Endothelial cell of umbilical vein (primary cell): ENCODE data around the gene C4orf33. TPM values are rescaled to one million over a fixed set of nuclear protein-coding genes. Genes with fewer than 3 reads are reported as not detected.

Experiments
- BruUV-seq: library from RNA; stranded (reverse); fragments of 400-500 nt; replicated peaks from 2 replicates; lab custom pipeline; 2021; lab: Mats Ljungman, UMichigan
- CTCF ChIA-PET: fragments of 300-600, 350-600 bp; sonication (Branson Sonifier 250); formaldehyde crosslinking; loops from one replicate; lab custom pipeline; 2021; ENCODE audit warnings: antibody characterized with exemption, inconsistent platforms; lab: Charles Lee
- POLR2A ChIA-PET: fragments of 300-600, 350-600 bp; sonication (Branson Sonifier 250); formaldehyde crosslinking; loops from one replicate; lab custom pipeline; 2021; ENCODE audit warnings: antibody characterized with exemption, inconsistent platforms; lab: Charles Lee
- DNase-seq: peaks from one replicate; pipeline ENCODE4 v3.0.0-alpha.2; 2011; ENCODE audit warnings: low read depth, low spot score
- FAIRE-seq: peaks from 2 replicates; lab custom pipeline; 2011; peaks lifted over from hg19 to GRCh38; lab: Jason Lieb, UNC
- H2AFZ ChIP-seq: 2 replicates; pipeline ENCODE4 v1.6.0; 2012; ENCODE audit warnings: low read depth, low read length, control low read depth, inconsistent platforms
- H3K27ac ChIP-seq: 2 replicates; pipeline ENCODE4 v1.5.1; 2011; ENCODE audit warnings: low read depth, mild to moderate bottlenecking, control low read depth, low read length, moderate library complexity; ENCODE audit not compliant: insufficient read depth
- H3K27me3 ChIP-seq, 2 experiments: 2 replicates each; pipeline versions ENCODE4 v1.6.0 to v1.6.1; 2011; ENCODE audit warnings: low read length in 2 of 2, mixed read lengths in 1 of 2; ENCODE audit not compliant: control insufficient read depth in 2 of 2, insufficient read depth in 2 of 2
- H3K36me3 ChIP-seq, 2 experiments: 2 replicates in 1 of 2; 3 replicates in 1 of 2; pipeline ENCODE4 v1.5.1; 2011; ENCODE audit warnings: low read length in 2 of 2, mild to moderate bottlenecking in 1 of 2, moderate library complexity in 1 of 2; ENCODE audit not compliant: control insufficient read depth in 2 of 2, insufficient read depth in 2 of 2; ENCODE audit errors: extremely low read depth in 1 of 2
- H3K4me1 ChIP-seq: 3 replicates; pipeline ENCODE4 v1.5.1; 2011; ENCODE audit warnings: mild to moderate bottlenecking, low read length; ENCODE audit not compliant: control insufficient read depth, insufficient read depth; ENCODE audit errors: extremely low read depth
- H3K4me2 ChIP-seq: 2 replicates; pipeline ENCODE4 v1.6.1; 2011; ENCODE audit warnings: low read length, control low read depth, mixed read lengths; ENCODE audit not compliant: insufficient read depth
- H3K4me3 ChIP-seq, 3 experiments: fragments of 200-600 bp in 1 of 3; sonication (generic), shearing (Covaris generic) in 1 of 3; replicated peaks in 1 of 3; 2 replicates each; pipeline ENCODE4 v1.5.1; 2011 to 2016; ENCODE audit warnings: control low read depth in 3 of 3, low read length in 3 of 3, mild to moderate bottlenecking in 2 of 3, inconsistent platforms in 1 of 3, low read depth in 1 of 3, moderate library complexity in 1 of 3; ENCODE audit not compliant: insufficient read depth in 1 of 3
- H3K79me2 ChIP-seq: 2 replicates; pipeline ENCODE4 v1.6.0; 2012; ENCODE audit warnings: low read length, inconsistent platforms; ENCODE audit not compliant: control insufficient read depth, insufficient read depth
- H3K9ac ChIP-seq: replicated peaks from 2 replicates; pipeline ENCODE3; 2011; ENCODE audit warnings: low read length, control low read depth; ENCODE audit not compliant: insufficient read depth; ENCODE audit errors: extremely low read depth
- H3K9me1 ChIP-seq: replicated peaks from 3 replicates; pipeline ENCODE4 v1.6.0; 2011; ENCODE audit warnings: mild to moderate bottlenecking, low read length; ENCODE audit not compliant: control insufficient read depth, insufficient read depth; ENCODE audit errors: extremely low read depth
- H3K9me3 ChIP-seq: replicated peaks from 2 replicates; pipeline ENCODE4 v1.5.1; 2012; ENCODE audit warnings: low read length, inconsistent platforms; ENCODE audit not compliant: control insufficient read depth, insufficient read depth
- H4K20me1 ChIP-seq: replicated peaks from 2 replicates; pipeline ENCODE3; 2011; ENCODE audit warnings: mild to moderate bottlenecking, low read length; ENCODE audit not compliant: control insufficient read depth, insufficient read depth; ENCODE audit errors: extremely low read depth
- EZH2 ChIP-seq: IDR thresholded peaks from 2 replicates; pipeline ENCODE4 v1.6.1; 2012; ENCODE audit warnings: borderline replicate concordance, low read depth, mild to moderate bottlenecking, moderate library complexity, low read length, inconsistent platforms; ENCODE audit not compliant: severe bottlenecking
- FOS ChIP-seq: IDR thresholded peaks from 2 replicates; pipeline ENCODE4 v1.6.1; 2011; ENCODE audit warnings: mild to moderate bottlenecking, low read length, moderate library complexity, borderline replicate concordance; ENCODE audit not compliant: insufficient read depth
- GATA2 ChIP-seq: IDR thresholded peaks from 2 replicates; pipeline ENCODE4 v1.7.0; 2011; ENCODE audit warnings: low read depth, mild to moderate bottlenecking, moderate library complexity, mixed read lengths, low read length; ENCODE audit not compliant: insufficient read length, insufficient read depth
- JUN ChIP-seq: IDR thresholded peaks from 2 replicates; pipeline ENCODE4 v1.6.1; 2011; ENCODE audit warnings: borderline replicate concordance, low read depth; ENCODE audit not compliant: insufficient read length, insufficient read depth
- MYC ChIP-seq: IDR thresholded peaks from one replicate; pipeline ENCODE4 v1.6.1; 2011; ENCODE audit warnings: mild to moderate bottlenecking, low read depth, low read length
- POLR2A ChIP-seq: IDR thresholded peaks from 2 replicates; pipeline ENCODE4 v1.6.1; 2012; ENCODE audit warnings: low read depth, mild to moderate bottlenecking, control low read depth, low read length
- POLR2AphosphoS5 ChIP-seq: IDR thresholded peaks from 2 replicates; pipeline ENCODE4 v1.6.1; 2012; ENCODE audit warnings: low read depth, mild to moderate bottlenecking, control low read depth, low read length, moderate library complexity; ENCODE audit not compliant: insufficient read depth
- dilution Hi-C: fragments of 300-500 bp; cut with MboI; formaldehyde crosslinking; loops from one replicate; pipeline ENCODE4 v1.15.0; 2019; ENCODE audit warnings: low sequenced_read_pairs; ENCODE audit not compliant: extremely low pct_ligation_motif_present
- intact Hi-C: fragments of 100-400 bp; cut with micrococcal nuclease; formaldehyde crosslinking; loops from one replicate; pipeline ENCODE4 v1.10.0; 2022
- polyA plus RNA-seq, 4 experiments: library from polyadenylated mRNA; depleted of rRNA in 3 of 4; stranded (reverse) in 3 of 4; unstranded in 1 of 4; fragments of >200 nt; gene quantifications; 2 replicates each; pipeline versions ENCODE4 v1.2.1 to v1.2.3, GENCODE V29; 2011 to 2012; ENCODE audit warnings: missing spikeins in 1 of 4
- total RNA-seq: library from RNA; stranded (reverse); gene quantifications from 2 replicates; pipeline ENCODE4 v1.2.3, GENCODE V29; 2021
- TF ChIP-seq, protein P1 (sequence below): IDR thresholded peaks from 2 replicates; pipeline ENCODE4 v1.6.1; 2011; ENCODE audit not compliant: insufficient read depth, insufficient read length
- TF ChIP-seq, protein P2 (sequence below), 2 donors: IDR thresholded peaks; 1 replicate in 1 of 2; 2 replicates in 1 of 2; pipeline ENCODE4 v1.5.1; 2011; ENCODE audit warnings: low read length in 2 of 2, mild to moderate bottlenecking in 2 of 2, moderate library complexity in 2 of 2, control low read depth in 1 of 2, inconsistent platforms in 1 of 2, low read depth in 1 of 2; ENCODE audit not compliant: insufficient read depth in 1 of 2; ENCODE audit errors: extremely low read depth in 1 of 2

The C4orf33 gene
- total and polyA plus RNA-seq, 2 donors (not counting 3 experiments of a cell fraction or from before 2014, with no cell fraction given): 2.6 to 9.4 TPM

DNA sequence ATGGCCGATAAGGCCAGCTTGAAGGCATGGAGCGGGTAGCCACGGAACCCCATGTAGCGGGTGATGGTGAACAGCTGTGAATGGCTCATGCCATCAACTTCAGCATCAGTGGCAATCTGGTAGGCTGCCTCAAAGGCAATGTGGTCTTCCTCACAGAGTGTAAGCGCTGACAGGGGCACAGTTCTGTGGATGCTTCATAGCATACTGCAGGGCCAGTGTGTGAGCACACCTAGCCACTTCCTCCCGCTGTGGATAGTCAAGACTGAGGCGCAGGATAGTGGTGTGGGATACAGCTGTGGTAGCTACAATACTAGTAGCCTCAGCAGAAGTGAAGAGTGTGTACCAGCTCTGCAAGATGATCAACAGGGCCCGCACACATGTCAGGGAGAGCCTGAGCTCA lies 40.5 kb downstream of the C4orf33 start:
- Histone ChIP-seq H3K4me3 (no peak overlapping the region), H3K27ac (no peak overlapping the region), H3K79me2 (no peaks in the 10 kb centered on the region), H3K9ac (no peak overlapping the region), H4K20me1 (no peaks in the 10 kb centered on the region), H3K27me3 (peaks cover 0 to 2% of the 10 kb centered on the region in 2 experiments), H3K36me3 (no peaks in the 10 kb centered on the region), H3K9me1 (no peaks in the 10 kb centered on the region), H3K9me3 (no peaks in the 10 kb centered on the region), H3K4me1 (no peaks in the 10 kb centered on the region), H2AFZ (no peak overlapping the region), H3K4me2 (no peak overlapping the region)
- DNase-seq (no peak), FAIRE-seq (no peak)
- BruUV-seq: no TSS peak
- ChIA-PET POLR2A (no interaction called here), CTCF (interaction anchor here (1.5 kb wide), 1 partner anchor 10 kb away, joined by 3 read pairs; no protein-coding TSS in a partner anchor)
- no peak for TF ChIP-seq MYC
- TF ChIP-seq, protein P1, sequence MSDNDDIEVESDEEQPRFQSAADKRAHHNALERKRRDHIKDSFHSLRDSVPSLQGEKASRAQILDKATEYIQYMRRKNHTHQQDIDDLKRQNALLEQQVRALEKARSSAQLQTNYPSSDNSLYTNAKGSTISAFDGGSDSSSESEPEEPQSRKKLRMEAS: no peak
- intact Hi-C loops: no loop called here
- dilution Hi-C loops: no loop called here

DNA sequence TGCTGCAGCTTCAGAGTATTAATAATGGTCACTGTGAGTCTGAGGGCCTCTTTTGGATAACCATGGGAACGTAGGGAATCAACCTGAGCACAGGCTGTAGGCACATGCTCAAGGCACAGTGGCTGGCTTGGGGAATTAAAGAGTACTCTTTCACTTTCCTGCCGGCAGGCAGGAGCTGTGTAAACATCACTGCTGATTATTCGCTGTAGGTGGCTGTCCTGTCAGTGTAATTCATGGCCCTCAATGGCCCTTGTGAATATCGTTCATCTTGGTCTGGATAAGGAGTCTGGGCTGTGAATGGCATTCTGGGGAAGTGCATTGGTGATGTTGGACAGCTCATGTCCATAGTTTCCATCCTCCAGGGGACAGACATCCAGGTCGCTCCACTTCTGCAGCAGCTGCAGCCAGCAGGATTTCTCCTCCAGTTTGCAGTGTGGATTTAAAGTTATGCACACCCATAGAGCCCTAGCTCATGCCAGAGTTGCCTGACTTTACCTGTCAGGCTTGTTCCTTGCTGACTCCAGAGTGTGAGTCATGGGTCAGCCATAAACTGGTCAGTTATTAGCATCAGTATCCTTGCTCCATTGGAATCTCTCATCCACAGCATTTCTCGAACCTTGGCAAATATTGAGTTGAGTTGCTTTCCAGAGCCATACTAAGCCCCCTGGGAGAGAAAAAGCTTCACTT lies 43.0 kb downstream of the C4orf33 start:
- Histone ChIP-seq H3K4me2 (no peak overlapping the region), H4K20me1 (no peaks in the 10 kb centered on the region), H3K4me3 (no peak overlapping the region), H3K9me3 (no peaks in the 10 kb centered on the region), H3K9me1 (no peaks in the 10 kb centered on the region), H3K9ac (no peak overlapping the region), H3K27me3 (peaks cover 0 to 2% of the 10 kb centered on the region in 2 experiments), H2AFZ (no peak overlapping the region), H3K4me1 (no peaks in the 10 kb centered on the region), H3K27ac (no peak overlapping the region), H3K79me2 (no peaks in the 10 kb centered on the region), H3K36me3 (no peaks in the 10 kb centered on the region)
- CTCF ChIA-PET: no interaction called here
- BruUV-seq: no TSS peak
- POLR2A ChIA-PET: no interaction called here
- intact Hi-C loops: no loop called here
- DNase-seq (no peak), FAIRE-seq (no peak)
- dilution Hi-C loops: no loop called here
- TF ChIP-seq GATA2 (no peak), JUN (no peak), POLR2AphosphoS5 (no peak), EZH2 (no peak), FOS (no peak), POLR2A (no peak), MYC (no peak)
- TF ChIP-seq, protein P1: no peak
- TF ChIP-seq, protein P2, sequence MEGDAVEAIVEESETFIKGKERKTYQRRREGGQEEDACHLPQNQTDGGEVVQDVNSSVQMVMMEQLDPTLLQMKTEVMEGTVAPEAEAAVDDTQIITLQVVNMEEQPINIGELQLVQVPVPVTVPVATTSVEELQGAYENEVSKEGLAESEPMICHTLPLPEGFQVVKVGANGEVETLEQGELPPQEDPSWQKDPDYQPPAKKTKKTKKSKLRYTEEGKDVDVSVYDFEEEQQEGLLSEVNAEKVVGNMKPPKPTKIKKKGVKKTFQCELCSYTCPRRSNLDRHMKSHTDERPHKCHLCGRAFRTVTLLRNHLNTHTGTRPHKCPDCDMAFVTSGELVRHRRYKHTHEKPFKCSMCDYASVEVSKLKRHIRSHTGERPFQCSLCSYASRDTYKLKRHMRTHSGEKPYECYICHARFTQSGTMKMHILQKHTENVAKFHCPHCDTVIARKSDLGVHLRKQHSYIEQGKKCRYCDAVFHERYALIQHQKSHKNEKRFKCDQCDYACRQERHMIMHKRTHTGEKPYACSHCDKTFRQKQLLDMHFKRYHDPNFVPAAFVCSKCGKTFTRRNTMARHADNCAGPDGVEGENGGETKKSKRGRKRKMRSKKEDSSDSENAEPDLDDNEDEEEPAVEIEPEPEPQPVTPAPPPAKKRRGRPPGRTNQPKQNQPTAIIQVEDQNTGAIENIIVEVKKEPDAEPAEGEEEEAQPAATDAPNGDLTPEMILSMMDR (IDR thresholded peaks at IDR 0.05; ENCODE audit: extremely low read depth in 1 of 2, insufficient read depth in 1 of 2, low read depth in 1 of 2, low read length in 2 of 2): no peak
